Cerebellar nuclear complex (tissue), 1 donor: Measurements from ENCODE around the gene PITPNM3.
"Not testable (repeated sequence)": the region's sequence is repeated elsewhere in the genome, so short reads cannot be mapped to it uniquely, and the experiment has no call there.

Experiments used
- DNase-seq, 2 experiments: peaks; one replicate each; lab custom pipeline; 2025; lab: John Stamatoyannopoulos, UW

The PITPNM3 gene

DNA sequence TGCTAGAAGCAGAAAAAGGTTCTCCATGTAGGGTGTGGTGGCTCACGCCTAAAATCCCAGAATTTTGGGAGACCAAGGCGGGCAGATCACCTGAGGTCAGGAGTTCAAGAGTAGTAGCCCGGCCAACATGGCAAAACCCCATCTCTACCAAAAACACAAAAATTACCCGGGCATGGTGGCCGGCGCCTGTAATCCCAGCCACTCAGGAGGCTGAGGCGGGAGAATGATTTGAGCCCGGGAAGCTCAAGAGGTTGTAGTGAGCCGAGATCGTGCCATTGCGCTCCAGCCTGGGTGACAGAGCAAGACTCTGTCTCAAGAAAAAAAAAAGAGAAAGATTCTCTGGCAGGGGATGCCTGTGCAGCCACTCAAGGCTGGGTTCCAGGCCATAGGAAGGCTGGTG, 54.2 kb downstream of the PITPNM3 start:
- DNase-seq: no peak

DNA sequence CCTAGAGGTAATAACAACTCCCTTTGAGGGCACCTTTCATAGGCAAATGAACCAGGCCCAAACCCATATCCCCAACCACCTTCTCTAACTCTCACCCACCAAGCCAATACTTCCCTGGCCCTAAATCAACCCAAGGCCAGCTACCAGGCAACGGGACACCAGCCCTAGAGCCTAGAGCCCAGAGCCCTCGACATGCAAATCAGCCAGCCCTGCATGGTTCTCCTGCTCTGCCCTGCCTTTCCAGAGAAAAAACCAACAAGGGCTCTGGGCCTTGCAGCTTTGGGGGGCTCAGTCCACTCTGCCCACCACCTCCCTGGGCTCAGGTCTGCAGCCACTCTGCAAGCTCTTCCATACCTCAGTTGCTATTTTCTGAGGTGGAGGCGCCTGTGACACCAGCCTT, 55.0 kb downstream of the PITPNM3 start:
- DNase-seq: no peak

DNA sequence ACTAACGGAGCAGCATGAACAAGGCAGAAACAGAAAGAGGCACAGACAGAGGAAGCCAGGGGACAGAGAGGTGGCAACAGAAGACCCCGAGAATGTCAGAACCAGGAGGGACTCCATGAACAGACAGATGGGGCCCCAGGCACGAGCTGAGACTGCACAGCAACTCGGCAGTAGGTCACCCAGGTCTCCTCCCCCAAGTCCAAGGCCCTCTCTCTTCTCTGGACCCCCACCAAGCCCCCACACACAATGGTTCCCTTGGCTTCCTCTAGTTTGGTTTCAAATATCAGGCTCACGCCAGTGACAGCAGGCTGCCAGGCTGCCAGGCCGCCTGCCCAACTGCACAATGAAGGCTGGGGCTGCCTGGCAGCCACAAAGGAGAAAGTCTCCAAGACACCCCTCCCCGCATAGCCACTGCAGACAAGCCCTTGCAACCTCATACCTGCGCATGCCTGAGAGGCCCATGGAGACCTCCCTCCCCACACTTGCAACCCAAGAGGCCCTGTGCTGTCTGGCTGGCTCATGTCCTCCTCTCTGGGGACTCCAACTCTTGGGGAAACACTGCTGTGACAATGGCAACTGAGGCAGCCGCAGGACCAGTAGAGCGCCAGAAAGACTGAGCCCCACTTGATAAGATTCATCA, 57.3 kb downstream of the PITPNM3 start:
- DNase-seq: no peak

DNA sequence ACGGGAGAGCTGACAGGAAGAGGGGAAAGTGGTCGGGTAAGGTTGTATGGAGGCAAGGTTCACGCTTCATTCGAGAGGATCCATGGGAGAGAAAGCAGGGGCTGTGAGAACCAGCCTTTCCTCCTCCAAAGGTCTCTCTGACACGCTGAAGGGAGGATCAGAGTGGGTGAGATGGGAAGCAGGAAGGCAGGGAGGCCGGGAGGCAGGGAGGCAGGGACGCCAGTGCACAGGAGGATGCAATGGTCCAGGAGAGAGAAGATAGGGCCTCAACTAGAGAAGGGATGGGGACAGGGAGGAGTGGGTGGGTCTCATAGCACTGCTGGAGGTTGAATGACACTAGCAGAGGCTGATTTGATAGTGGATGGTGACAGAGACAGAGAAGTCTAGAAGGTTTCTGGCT, 58.0 kb downstream of the PITPNM3 start:
- DNase-seq: no peak

DNA sequence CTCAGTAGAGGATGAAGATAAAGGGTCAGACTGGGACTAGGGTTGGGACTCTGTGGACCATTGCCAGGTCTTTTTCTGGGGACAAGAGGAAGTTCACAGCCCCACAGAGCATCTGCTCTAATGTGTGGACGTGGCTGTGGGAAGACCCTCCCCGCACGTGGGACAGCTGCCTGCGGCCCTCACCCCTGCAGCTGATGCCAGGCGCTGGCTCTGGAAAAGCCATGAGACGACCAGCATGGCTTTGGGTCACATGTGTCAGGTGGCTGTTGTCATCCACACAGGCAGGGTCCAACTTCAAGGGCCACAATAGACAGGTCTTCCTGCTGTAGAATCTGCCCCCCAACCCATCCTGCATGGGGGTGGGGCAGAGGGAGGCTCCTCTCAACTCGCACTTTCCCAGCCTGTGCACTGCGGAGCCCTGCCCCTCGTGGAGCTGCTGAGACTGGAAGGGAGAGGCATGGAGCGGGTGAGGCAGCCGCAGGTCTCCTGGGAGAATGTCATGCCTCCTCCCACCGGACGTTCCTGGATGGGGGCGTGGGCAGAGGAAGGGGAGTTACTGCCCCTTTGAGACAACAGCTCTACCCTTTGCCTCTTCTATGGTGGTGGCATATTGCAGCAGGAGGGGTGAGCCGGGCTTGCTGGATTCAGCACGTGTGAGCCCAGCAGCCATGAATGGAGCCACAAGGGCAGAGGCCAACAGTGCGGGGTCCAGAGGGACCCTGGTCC, 58.7 kb downstream of the PITPNM3 start:
- no peak for DNase-seq

DNA sequence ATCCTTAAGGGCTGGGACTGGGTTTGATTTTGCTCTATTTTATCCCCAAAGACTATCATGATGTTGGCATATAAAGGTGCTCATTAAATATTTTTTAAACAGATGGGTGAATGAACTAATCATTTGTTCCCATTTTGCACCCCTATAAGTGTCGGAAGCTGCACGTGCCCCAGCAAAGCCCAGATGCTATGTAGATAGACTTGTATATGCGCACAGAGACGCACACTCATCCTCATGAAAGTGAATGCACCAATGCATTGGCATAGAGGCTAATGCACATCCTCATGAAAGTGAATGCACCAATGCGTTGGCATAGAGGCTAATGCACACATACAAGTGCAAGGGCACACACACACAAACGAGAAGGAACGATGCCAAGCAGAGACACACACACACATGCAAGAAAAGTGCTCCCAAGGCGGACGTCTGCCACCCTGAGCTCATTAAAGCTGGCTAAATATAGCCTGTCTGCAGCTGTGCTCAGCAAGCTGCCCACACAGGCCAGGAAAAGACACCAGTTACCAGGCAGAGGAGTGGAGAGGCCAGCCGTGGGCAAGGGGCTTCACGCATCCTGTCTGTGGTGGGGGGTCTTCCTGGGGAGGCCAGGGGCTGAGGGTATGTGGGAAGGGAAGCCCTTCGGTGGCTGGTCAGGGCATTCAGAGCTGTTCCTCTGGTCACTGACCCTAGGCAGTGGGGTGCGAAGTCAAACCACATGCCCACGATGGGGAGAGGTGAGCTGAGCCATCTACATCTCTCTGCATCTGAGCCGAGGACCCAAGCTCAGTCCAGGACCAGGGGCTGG, 59.5 kb downstream of the PITPNM3 start:
- DNase-seq: no peak

DNA sequence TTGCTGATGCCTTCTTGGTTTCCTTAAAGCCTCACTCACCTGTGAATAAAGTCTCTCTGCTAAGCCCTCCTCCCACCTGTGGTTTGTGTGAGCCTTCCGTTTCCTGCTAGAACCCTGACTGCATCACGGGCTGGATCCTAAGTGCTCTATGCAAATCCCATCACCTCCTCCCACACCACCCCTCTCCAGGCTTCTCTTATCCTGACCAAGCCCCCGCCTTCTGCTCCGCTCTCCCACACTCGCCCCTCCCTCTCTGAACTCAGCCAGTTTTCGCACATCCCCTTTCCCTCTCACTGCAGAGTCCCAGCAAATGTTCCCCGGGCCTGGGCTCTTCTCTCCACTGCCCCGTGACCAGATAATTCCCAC, 60.3 kb downstream of the PITPNM3 start:
- DNase-seq: no peak

DNA sequence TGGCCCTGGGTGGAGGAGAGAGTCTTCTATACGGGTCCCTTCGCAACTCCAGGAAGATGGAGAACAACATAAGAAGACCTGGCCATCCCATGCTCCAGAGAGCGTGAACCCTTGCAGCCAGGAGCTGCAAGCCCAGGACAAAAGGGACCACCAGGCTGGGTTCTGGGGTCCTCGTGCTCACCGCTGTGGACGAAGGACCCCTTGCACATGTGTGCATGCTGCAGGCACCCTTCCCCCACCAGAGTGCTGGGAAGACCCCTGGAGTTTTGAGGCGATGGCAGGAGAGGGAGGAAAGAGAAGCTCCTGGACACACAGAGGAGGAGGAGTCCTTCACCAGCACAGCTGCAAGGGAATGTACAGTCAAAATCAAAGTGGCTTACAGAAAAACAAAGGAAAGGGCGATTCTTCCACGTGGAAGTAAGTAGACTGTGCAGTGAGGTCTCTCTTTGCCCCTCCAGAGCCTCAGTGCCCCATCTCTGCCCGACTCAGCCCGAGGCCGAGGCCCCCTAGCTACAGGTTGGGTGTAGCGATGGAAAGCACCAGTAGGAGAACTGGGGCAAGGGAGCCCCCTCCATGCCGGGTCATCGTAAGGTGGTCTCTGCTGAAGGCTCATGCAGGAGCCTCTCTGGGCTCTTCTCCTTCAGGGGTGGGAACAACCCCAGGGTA, 60.8 kb downstream of the PITPNM3 start:
- DNase-seq: no peak

DNA sequence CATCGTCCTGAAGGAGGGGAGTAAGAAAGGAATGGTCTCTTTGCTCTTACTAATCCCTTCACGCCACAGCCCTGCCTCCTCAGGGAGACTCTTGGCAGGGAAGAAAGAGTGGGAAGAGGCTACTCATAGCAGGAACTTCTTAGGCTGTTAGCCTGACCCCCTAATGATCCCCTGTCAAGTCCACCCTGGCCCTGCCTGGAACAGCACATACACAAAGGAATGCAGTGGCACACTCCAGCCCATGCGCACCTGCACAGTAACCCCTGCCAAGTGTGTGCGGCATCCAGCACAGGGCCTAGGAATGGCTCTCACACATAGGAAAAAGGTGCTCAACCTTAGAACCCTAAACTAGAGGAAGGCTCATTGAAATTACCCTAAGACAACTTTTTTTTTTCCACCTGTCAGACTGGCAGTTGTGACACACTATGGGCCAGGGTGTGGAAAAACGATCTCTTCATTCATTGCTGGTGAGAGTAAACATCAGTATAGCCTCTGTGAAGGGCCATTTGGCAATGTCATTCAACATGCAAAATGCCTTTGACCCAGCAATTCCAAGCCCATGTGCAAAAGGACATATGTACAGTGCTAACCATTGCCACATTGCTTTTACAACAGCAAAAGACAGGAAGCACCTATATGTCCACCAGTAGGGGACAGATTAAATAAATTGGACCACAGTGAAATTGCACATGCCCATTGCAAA, 62.0 kb downstream of the PITPNM3 start:
- DNase-seq: no peak

DNA sequence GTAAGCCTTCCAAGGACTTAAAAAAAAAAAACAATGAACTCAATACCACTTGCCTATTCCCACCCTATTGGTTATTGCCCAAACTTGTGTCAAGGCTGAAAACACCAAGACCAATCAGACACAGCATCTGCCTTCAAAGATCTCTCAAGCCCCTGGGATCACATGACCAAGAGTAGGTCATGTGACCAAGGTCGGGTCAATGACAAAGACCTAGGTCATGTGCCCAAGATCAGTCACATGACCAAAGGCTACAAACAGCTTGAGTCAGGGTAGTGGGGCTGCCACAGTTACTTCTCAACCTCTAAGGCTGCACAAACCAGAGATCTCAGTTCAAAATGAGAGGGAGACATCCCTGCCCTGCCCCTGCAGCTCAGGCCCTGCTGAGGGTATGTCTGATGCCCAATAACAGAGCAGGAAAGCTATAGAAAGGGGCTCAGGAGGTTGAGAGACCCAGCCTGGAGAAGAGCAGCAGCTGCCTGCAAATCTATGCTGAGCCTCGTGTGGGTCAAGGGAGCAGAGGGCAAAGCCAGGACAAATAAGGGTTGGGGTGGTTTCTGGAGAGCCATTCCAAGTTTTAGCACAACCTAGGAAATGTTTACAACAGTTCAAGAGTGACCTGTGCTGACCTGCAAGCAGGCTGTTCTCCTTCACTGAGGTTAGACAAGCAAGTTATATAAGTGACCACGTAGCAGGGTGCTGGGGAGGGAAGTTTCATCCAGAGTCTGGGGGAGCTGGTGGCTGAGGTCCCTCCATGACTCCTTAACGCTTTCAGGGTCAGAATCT, 63.3 kb downstream of the PITPNM3 start:
- no peak for DNase-seq

DNA sequence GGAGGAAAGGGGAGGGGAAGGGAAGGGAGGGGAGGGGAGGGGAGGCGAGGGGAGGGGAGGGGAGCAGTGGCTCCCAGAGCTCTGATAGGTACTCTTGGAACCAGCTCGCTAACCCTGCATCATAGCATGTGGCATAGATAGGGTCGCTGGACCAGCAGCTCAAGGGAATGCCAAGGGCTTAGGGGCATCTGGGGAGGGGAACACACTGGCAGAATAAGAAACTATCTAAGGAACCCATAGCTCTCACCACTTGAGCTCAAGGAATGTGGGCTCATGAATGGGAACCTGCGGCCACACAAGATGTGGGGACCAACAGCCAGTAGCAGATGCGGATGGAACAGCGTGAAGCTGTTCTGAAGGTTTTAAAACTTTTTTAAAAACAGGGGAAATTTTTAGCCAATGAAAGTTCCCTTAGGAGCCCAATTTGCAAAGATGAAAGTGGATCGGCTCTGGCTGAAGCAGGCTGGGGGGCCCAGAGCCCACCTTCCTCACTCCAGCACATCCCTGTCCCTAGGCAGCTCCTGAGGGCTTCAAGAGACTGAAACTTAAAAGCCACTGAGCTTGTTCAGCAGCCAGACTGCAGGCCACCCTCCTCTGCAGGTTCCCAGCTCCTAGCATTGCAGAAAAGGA, 65.2 kb downstream of the PITPNM3 start:
- DNase-seq: no peak

DNA sequence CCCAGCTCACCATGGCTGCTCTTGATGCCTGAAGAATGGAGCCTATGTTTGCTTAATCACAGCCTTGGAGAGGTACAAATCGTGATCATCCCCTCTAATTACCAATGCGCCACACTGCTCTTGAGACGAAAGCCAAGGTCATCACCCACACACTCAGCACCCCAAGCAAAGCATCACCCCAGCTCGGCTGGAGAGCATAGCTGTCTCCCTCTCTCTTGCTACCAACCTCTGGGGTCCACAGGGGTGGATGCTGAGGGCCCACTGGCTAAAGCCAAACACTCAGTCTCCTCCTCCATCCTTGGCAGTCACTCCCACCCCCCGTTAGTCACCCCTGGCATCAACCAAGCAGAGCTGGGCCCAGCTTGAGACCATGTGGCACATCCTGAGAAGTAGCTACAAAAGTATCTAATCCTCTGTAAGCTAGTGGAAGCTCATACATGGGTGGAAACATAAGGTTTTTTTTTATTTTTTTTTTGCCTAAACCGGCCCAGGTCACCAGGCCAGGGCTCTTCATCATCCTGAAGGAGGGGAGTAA, 67.3 kb downstream of the PITPNM3 start:
- DNase-seq: no peak

DNA sequence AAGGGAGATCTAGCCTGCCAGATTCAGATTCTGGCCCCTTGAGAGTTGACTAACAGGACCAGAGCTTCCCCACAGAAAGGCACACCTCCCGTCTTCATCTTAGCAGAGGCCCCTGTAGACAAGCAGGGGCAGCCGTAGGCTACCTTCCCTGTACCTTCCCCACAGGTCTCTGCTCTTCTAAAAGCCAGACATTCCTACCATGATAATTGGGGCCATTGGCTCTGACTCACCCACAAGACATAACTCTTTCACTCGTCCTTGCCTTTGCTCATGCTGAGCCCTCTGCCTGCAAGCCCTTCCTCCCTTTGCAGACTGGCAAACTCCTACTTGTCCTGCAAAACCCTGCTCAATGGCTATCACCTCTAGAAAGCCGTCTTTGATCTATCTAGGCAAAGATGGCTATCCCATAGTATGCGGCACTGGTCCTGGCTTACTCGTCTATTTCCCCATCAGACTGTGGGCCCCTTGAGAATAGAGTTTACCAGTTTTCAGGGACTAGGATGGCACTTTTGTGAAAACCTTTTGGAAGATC, 68.3 kb downstream of the PITPNM3 start:
- no peak for DNase-seq

DNA sequence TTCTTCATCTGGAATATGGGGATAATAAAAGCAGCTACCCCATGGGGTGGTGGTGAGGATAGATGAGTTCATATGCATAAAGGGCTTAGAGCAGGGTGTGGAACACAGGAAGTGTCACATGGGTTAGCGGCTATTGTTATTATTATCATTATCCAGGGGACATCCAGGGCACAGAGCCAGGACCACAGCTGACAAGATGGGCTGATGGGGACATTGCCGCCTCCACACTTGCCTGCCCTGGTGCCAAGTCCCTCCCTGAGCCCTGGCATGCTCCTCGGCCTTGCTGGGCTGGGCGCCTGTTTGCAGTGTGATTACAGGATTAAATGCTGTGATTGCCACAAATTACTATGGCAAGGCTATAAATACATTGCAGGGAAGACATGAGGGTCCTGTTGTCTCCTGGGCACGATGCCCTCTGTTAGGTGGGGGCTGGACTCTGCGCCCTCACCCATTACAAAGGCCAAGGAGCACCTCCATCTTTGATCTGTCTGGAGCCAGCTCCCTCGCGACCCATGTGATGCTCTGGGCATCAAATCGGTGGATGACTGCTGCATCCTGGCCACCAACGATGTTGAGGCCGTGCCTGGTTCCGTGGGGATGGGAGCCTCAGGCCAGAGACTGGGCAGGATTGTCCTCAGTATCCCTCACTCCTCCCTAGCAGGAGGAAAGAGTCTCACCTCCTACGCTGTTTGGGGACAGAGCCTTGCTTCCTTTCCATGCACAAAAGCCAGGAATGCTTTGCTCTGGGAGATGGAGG, 68.9 kb downstream of the PITPNM3 start:
- DNase-seq: peak in 1 of 2 experiments; percentile 57

DNA sequence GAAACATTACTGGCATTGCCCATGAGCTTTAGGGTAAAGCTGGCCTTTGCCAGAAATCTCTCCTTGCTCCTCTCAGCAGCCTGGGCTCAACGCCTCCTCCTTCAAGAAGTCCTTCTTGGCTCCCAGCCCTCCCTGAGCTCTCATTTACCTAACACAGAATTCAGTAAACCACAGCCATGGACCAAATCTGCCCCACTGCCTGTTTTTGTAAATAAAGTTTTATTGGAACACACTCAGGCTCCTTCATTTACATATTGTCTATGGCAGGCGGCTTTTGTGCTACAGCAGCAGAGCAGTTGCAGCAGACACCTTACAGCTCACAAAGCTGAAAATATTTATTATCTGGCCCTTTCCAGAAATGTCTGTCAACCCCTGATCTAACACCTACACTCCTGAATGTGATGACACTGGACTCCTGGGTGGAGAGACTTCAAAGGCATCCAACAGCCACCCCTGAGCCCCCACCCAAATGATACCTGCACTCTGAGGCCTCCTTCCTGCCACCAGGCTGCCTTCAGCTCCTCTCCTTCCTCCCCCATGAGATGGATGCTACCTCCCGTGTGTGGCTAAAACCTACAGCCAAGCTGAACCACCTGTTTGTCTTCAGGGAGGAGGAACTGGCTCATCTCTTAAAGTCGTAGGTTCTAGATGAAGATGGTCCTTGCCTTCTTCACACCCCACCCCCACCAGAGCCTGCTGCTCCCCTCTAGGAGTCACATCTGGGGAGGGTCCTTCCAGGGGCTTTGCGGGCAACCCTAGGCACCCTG, 70.5 kb downstream of the PITPNM3 start:
- no peak for DNase-seq

DNA sequence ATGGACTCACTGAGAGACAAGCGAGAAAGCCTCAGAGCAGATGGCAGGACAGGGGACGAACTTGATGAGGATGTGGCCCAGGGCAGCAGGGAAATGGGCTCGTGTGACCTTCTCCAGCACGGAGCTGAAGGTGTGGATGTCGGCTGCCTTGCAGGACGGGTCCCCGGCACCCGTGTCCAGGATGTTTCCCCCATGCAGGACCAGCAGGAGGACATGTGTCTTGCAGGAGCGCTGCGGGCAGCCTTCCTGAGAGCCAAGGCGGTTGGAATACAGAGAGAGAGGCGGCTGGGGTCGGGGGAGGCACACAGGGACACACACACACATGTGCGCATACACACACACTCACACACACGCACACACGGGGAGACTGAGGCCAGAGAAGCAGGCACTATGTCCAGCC, 72.8 kb downstream of the PITPNM3 start:
- no peak for DNase-seq

DNA sequence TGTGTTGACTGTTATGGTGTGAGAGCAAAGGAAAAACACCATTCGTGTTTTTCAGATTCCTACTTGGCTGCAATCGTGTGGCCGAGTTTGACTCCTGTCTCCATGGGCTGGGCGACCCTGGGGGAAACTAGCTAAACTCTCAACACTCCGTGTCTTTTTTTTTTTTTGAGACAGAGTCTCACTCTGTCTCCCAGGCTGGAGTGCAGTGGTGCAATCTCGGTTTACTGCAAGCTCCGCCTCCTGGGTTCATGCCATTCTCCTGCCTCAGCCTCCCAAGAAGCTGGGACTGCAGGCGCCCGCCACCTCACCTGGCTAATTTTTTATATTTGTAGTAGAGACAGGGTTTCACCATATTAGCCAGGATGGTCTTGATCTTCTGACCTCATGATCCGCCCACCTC, 73.6 kb downstream of the PITPNM3 start:
- DNase-seq: not testable (repeated sequence)

DNA sequence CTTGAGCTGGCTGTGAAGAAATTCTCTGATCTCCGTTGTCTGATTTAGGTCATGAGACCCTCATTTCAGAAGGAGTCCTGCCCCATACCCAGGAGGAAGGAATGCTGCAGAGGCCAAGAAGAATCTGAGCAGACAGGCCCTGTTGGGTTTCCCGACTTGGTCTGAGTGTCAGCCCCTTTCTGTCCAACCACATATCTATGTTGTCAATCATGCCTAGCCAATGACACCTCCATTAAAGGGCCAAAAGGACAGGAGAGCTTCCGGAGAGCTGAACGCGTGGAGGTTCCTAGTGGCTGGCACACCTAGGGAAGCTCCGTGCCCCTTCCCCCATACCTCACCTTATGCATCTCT, 74.3 kb downstream of the PITPNM3 start:
- DNase-seq: no peak

DNA sequence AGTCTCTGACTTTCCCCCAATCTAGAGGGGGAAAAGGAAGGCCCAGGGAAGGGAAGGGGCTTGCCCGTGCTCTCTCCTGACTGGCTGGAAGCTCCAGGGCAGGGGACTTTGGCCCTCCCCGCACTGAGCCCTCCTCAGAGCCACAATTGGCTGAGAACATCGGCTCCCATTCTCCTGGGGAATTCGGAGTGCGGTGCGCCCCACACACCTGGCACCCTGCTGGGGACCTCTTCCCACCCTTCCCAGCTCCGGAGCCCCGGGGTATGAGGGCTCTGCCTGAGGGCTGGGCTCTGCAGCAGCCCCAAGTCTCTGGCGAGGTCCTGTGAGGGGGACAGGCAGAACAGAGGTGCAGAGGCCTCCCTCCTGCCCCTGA, 76.1 kb downstream of the PITPNM3 start:
- no peak for DNase-seq
